HepG2 (cell line): ENCODE data around the gene CRKL. TPM values are rescaled to one million over a fixed set of nuclear protein-coding genes. Genes with fewer than 3 reads are reported as not detected.
A peak's percentile ranks its signal among the peaks of the same experiment; 100 is the strongest.

Experiments used
- ATAC-seq: fragments of 200-7000 bp; cut with Tn5 transposase; 3 replicates; pipeline ENCODE4 v1.9.1; 2020; ENCODE audit warnings: mild to moderate bottlenecking, moderate library complexity
- BruUV-seq: library from RNA; stranded (reverse); fragments of 400-500 nt; replicated peaks from 2 replicates; lab custom pipeline; 2021; lab: Mats Ljungman, UMichigan
- CTCF ChIA-PET: fragments of 300-600 bp; formaldehyde crosslinking; extraction: SDS; loops from one replicate; lab custom pipeline; 2021; ENCODE audit warnings: low total read pairs, inconsistent platforms, low intra/inter-chr PET ratio; lab: Yijun Ruan, JAX
- POLR2A ChIA-PET: fragments of 350-600 bp; sonication (Branson Sonifier 250); formaldehyde crosslinking; loops from one replicate; lab custom pipeline; 2020; ENCODE audit warnings: antibody characterized with exemption, inconsistent platforms; lab: Yijun Ruan, JAX
- DNase-seq: peaks from one replicate; pipeline ENCODE4 v3.0.0-alpha.2; 2015; ENCODE audit warnings: low spot score
- FAIRE-seq: peaks from 3 replicates; lab custom pipeline; 2011; peaks lifted over from hg19 to GRCh38; lab: Jason Lieb, UNC
- H2AFZ ChIP-seq: one replicate; pipeline ENCODE4 v1.6.1; 2011; ENCODE audit warnings: low read length, inconsistent platforms
- H3K27ac ChIP-seq: fragments of 300-600 bp; 3 replicates; pipeline ENCODE4 v1.8.0; 2011; ENCODE audit warnings: mixed run types, mild to moderate bottlenecking, mixed read lengths, low read length, inconsistent platforms; ENCODE audit not compliant: insufficient read depth; ENCODE audit errors: extremely low read length
- H3K27me3 ChIP-seq, 2 experiments: fragments of 200-600 bp in 1 of 2; 2 replicates in 1 of 2; 3 replicates in 1 of 2; pipeline versions ENCODE4 v1.6.0 to v1.8.0; 2011; ENCODE audit warnings: low read length in 2 of 2, mild to moderate bottlenecking in 2 of 2, moderate library complexity in 2 of 2, inconsistent platforms in 1 of 2; ENCODE audit not compliant: insufficient read depth in 2 of 2, control insufficient read depth in 1 of 2
- H3K36me3 ChIP-seq, 2 experiments: fragments of 200-600 bp in 1 of 2; replicated peaks in 1 of 2; 2 replicates in 1 of 2; 3 replicates in 1 of 2; pipeline versions ENCODE4 v1.5.1 to v1.8.0; 2011; ENCODE audit warnings: low read length in 2 of 2, inconsistent platforms in 1 of 2; ENCODE audit not compliant: insufficient read depth in 2 of 2, control insufficient read depth in 1 of 2
- H3K4me1 ChIP-seq: 2 replicates; pipeline ENCODE4 v1.5.1; 2012; ENCODE audit warnings: low read length, inconsistent platforms; ENCODE audit not compliant: insufficient read depth
- H3K4me2 ChIP-seq: 2 replicates; pipeline ENCODE4 v1.6.0; 2011; ENCODE audit warnings: low read depth, low read length, inconsistent platforms
- H3K4me3 ChIP-seq, 3 experiments: fragments of 200-600 bp in 1 of 3; sonication (generic), shearing (Covaris generic) in 1 of 3; replicated peaks in 1 of 3; 2 replicates each; pipeline ENCODE4 v1.5.1; 2011 to 2016; ENCODE audit warnings: low read length in 3 of 3, inconsistent platforms in 2 of 3, low read depth in 2 of 3, mild to moderate bottlenecking in 2 of 3, control low read depth in 1 of 3, mixed read lengths in 1 of 3; ENCODE audit not compliant: insufficient read depth in 1 of 3
- H3K79me2 ChIP-seq: one replicate; pipeline ENCODE4 v1.6.1; 2011; ENCODE audit warnings: low read length, inconsistent platforms; ENCODE audit not compliant: insufficient read depth
- H3K9ac ChIP-seq: 2 replicates; pipeline ENCODE4 v1.6.0; 2011; ENCODE audit warnings: mild to moderate bottlenecking, low read depth, low read length, inconsistent platforms; ENCODE audit not compliant: insufficient read depth
- H3K9me3 ChIP-seq: 2 replicates; pipeline ENCODE4 v1.5.1; 2012; ENCODE audit warnings: mild to moderate bottlenecking, low read length
- H4K20me1 ChIP-seq: 2 replicates; pipeline ENCODE4 v1.6.0; 2011; ENCODE audit warnings: inconsistent platforms, mild to moderate bottlenecking, low read length, moderate library complexity; ENCODE audit not compliant: insufficient read depth
- AGO2 ChIP-seq: fragments of 200-400 bp; formaldehyde crosslinking; optimal IDR thresholded peaks from 2 replicates; pipeline ENCODE3; 2017; ENCODE audit warnings: mild to moderate bottlenecking, low read depth, low read length, moderate library complexity
- CCDC6 ChIP-seq: sonication (generic); formaldehyde crosslinking; IDR thresholded peaks from 2 replicates; pipeline ENCODE4 v1.8.1; 2022; ENCODE audit warnings: mild to moderate bottlenecking, missing genetic modification reagents, moderate library complexity
- EEA1 ChIP-seq: sonication (generic); formaldehyde crosslinking; IDR thresholded peaks from 2 replicates; pipeline ENCODE4 v1.5.1; 2020; ENCODE audit warnings: mild to moderate bottlenecking, missing genetic modification reagents, borderline replicate concordance
- HNRNPK ChIP-seq: fragments of 200-400 bp; formaldehyde crosslinking; IDR thresholded peaks from 2 replicates; pipeline ENCODE4 v1.6.1; 2018; ENCODE audit warnings: low read length, low read depth, moderate library complexity, mild to moderate bottlenecking; ENCODE audit not compliant: poor library complexity, severe bottlenecking
- REXO4 ChIP-seq: sonication (generic); formaldehyde crosslinking; IDR thresholded peaks from 2 replicates; pipeline ENCODE4 v1.8.0; 2022; ENCODE audit warnings: missing genetic modification reagents, mild to moderate bottlenecking, borderline replicate concordance
- SATB2 ChIP-seq: sonication (generic); formaldehyde crosslinking; IDR thresholded peaks from 2 replicates; pipeline ENCODE4 v1.5.0; 2020; ENCODE audit warnings: missing genetic modification reagents
- SKI ChIP-seq: fragments of 450-650 bp; IDR thresholded peaks from one replicate; pipeline ENCODE4 v1.6.1; 2018; ENCODE audit warnings: mild to moderate bottlenecking; ENCODE audit not compliant: partially characterized antibody
- SP1 ChIP-seq, 2 experiments: fragments of 450-650 bp in 1 of 2; sonication (generic) in 1 of 2; formaldehyde crosslinking in 1 of 2; IDR thresholded peaks; 2 replicates each; pipeline versions ENCODE4 v1.4.0 to v1.6.1; 2016 to 2020; ENCODE audit warnings: missing genetic modification reagents in 1 of 2
- TAF15 ChIP-seq: fragments of 200-400 bp; formaldehyde crosslinking; IDR thresholded peaks from one replicate; pipeline ENCODE4 v1.6.1; 2018; ENCODE audit warnings: mild to moderate bottlenecking, low read depth, low read length; ENCODE audit not compliant: poor library complexity, severe bottlenecking
- ZFP36L1 ChIP-seq: sonication (generic); formaldehyde crosslinking; IDR thresholded peaks from 2 replicates; pipeline ENCODE4 v1.8.0; 2022; ENCODE audit warnings: mild to moderate bottlenecking, missing genetic modification reagents, moderate library complexity
- ZNF160 ChIP-seq: sonication (generic); formaldehyde crosslinking; IDR thresholded peaks from 2 replicates; pipeline ENCODE4 v1.8.0; 2022; ENCODE audit warnings: mild to moderate bottlenecking, inconsistent platforms, missing genetic modification reagents
- ZNF234 ChIP-seq: sonication (generic); formaldehyde crosslinking; conservative IDR thresholded peaks from 2 replicates; pipeline ENCODE4 v1.5.1; 2020; ENCODE audit warnings: mild to moderate bottlenecking, missing genetic modification reagents
- ZNF251 ChIP-seq: sonication (generic); formaldehyde crosslinking; IDR thresholded peaks from 2 replicates; pipeline ENCODE4 v1.9.0; 2021; ENCODE audit warnings: mild to moderate bottlenecking, missing genetic modification reagents
- ZNF296 ChIP-seq: sonication (generic); formaldehyde crosslinking; conservative IDR thresholded peaks from 2 replicates; pipeline ENCODE4 v1.5.0; 2020; ENCODE audit warnings: mild to moderate bottlenecking, missing genetic modification reagents
- ZNF549 ChIP-seq: sonication (generic); formaldehyde crosslinking; IDR thresholded peaks from 2 replicates; pipeline ENCODE4 v1.5.0; 2020; ENCODE audit warnings: missing genetic modification reagents
- ZNF616 ChIP-seq: sonication (generic); formaldehyde crosslinking; IDR thresholded peaks from 2 replicates; pipeline ENCODE4 v1.5.0; 2020; ENCODE audit warnings: low read depth, mild to moderate bottlenecking, missing genetic modification reagents
- ZNF75D ChIP-seq: sonication (generic); formaldehyde crosslinking; IDR thresholded peaks from 2 replicates; pipeline ENCODE4 v1.8.1; 2023; ENCODE audit warnings: missing genetic modification reagents, mild to moderate bottlenecking, borderline replicate concordance
- WGBS: methylation state at CpG from one replicate; pipeline ENCODE4 v1.1.6; 2017; ENCODE audit warnings: low lambda C conversion rate; 5-methylcytosine and 5-hydroxymethylcytosine counted together
- in situ Hi-C: cut with HindIII; loops from 2 replicates; pipeline ENCODE4 v1.10.0; 2017; ENCODE audit warnings: low pct_unique_long_range_greater_than_20kb; ENCODE audit not compliant: extremely low pct_ligation_motif_present
- intact Hi-C: fragments of 100-400 bp; cut with micrococcal nuclease; formaldehyde crosslinking; loops from one replicate; pipeline ENCODE4 v1.10.0; 2022; ENCODE audit not compliant: unreplicated experiment
- polyA plus RNA-seq, 8 experiments: library from polyadenylated mRNA; depleted of rRNA in 3 of 8; stranded (reverse) in 7 of 8; unstranded in 1 of 8; fragments of >200 nt; fragmentation: Illumina TruSeq in 4 of 8; extraction: Trizol in 4 of 8; gene quantifications; 2 replicates each; pipeline versions ENCODE4 v1.2.1 to v1.2.3, GENCODE V29; 2011 to 2016; ENCODE audit warnings: low read depth in 4 of 8, missing spikeins in 1 of 8, mixed read lengths in 1 of 8; ENCODE audit not compliant: insufficient read depth in 1 of 8
- total RNA-seq, 5 experiments: library from RNA; depleted of rRNA; stranded (reverse); fragments of >200 nt; fragmentation: Illumina TruSeq; extraction: Trizol; gene quantifications; 2 replicates each; pipeline ENCODE4 v1.2.3, GENCODE V29; 2016; ENCODE audit warnings: low read depth in 1 of 5
- TF ChIP-seq, protein P1 (sequence below): sonication (generic); formaldehyde crosslinking; IDR thresholded peaks from 2 replicates; pipeline ENCODE4 v1.8.1; 2023; ENCODE audit warnings: missing genetic modification reagents, mild to moderate bottlenecking, borderline replicate concordance
- TF ChIP-seq, protein P2 (sequence below): sonication (generic); formaldehyde crosslinking; IDR thresholded peaks from 2 replicates; pipeline ENCODE4 v1.8.0; 2022; ENCODE audit warnings: mild to moderate bottlenecking, missing genetic modification reagents; ENCODE audit not compliant: insufficient replicate concordance

CRKL gene
- total and polyA plus RNA-seq, 2 of the 13 experiments (the other 11 are each of a cell fraction or from before 2014, with no cell fraction given), result 37.4 to 60.6 TPM

- peaks cover 30% of the 10 kb centered on the region for H3K4me1 ChIP-seq
- BruUV-seq, result no TSS peak
- H3K27me3 ChIP-seq, result no peaks in the 10 kb centered on the region
- WGBS, result 6% methylated on average over 14 of the region's 26 CpGs
- H3K9ac ChIP-seq, result peak overlapping the region; percentile 84
- peaks cover 8 to 26% of the 10 kb centered on the region in 2 experiments; a peak in 4 of 5 replicates for H3K36me3 ChIP-seq
- in situ Hi-C loops (no loop called here), intact Hi-C loops (no loop called here)
- peak overlapping the region; percentile 70 to 89 (median 86) for H3K4me3 ChIP-seq
- FAIRE-seq (no peak), DNase-seq (no peak), ATAC-seq (peak; percentile 6)
- no peak overlapping the region for H2AFZ ChIP-seq
- H3K27ac ChIP-seq, result peak overlapping the region; percentile 94
- ChIA-PET POLR2A (interaction anchor here (1.8 to 3.3 kb wide), 2 partner anchors 19 to 48 kb away, joined by 8 to 20 read pairs; partner anchors contain the start of gene LZTR1), CTCF (no interaction called here)
- H3K9me3 ChIP-seq, result no peaks in the 10 kb centered on the region
- H3K79me2 ChIP-seq, result peaks cover 18% of the 10 kb centered on the region
- peak overlapping the region; percentile 95 for H3K4me2 ChIP-seq
- H4K20me1 ChIP-seq, result 0 out of 2 replicates have a peak, but pooled peaks cover 2% of the 10 kb centered on the region
- TF ChIP-seq SATB2 (CRISPR knock-in tag), result no peak
- TF ChIP-seq SP1 (IDR thresholded peaks at IDR 0.05), result no peak
- no peak for TF ChIP-seq SP1 (CRISPR knock-in tag; IDR thresholded peaks at IDR 0.05)
- TF ChIP-seq ZNF549 (CRISPR knock-in tag), result no peak
- TF ChIP-seq, protein P1, sequence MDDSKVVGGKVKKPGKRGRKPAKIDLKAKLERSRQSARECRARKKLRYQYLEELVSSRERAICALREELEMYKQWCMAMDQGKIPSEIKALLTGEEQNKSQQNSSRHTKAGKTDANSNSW (CRISPR knock-in tag), result no peak
- no peak for TF ChIP-seq ZNF234
- no peak for TF ChIP-seq REXO4 (CRISPR knock-in tag)
- no peak for TF ChIP-seq ZNF296 (CRISPR knock-in tag)
- TF ChIP-seq ZNF616, result no peak
- TF ChIP-seq SKI, result no peak
- TF ChIP-seq HNRNPK, result no peak
- no peak for TF ChIP-seq EEA1 (CRISPR knock-in tag)
- no peak; the same call in 1 of the 2 replicates for TF ChIP-seq ZNF251 (CRISPR knock-in tag)
- TF ChIP-seq AGO2, result peak; percentile 21
- TF ChIP-seq CCDC6 (CRISPR knock-in tag), result no peak
- peak; percentile 21; the same call in 1 of the 2 replicates for TF ChIP-seq ZNF75D (CRISPR knock-in tag)
- no peak for TF ChIP-seq TAF15
- TF ChIP-seq, protein P2, sequence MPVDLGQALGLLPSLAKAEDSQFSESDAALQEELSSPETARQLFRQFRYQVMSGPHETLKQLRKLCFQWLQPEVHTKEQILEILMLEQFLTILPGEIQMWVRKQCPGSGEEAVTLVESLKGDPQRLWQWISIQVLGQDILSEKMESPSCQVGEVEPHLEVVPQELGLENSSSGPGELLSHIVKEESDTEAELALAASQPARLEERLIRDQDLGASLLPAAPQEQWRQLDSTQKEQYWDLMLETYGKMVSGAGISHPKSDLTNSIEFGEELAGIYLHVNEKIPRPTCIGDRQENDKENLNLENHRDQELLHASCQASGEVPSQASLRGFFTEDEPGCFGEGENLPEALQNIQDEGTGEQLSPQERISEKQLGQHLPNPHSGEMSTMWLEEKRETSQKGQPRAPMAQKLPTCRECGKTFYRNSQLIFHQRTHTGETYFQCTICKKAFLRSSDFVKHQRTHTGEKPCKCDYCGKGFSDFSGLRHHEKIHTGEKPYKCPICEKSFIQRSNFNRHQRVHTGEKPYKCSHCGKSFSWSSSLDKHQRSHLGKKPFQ (CRISPR knock-in tag), result peak; percentile 42
- no peak for TF ChIP-seq ZNF160 (CRISPR knock-in tag)
- no peak for TF ChIP-seq ZFP36L1
Measured at GRCh38 chr22:21000987-21001600, 83.9 kb downstream of the CRKL start.
